ENCODE data around the gene TRAF7. TPM values are rescaled to one million over a fixed set of nuclear protein-coding genes. Genes with fewer than 3 reads are reported as not detected.
"Not testable (repeated sequence)": the region's sequence is repeated elsewhere in the genome, so short reads cannot be mapped to it uniquely, and the experiment has no call there.

TRAF7 gene
- total RNA-seq, 1 donor from 2014 or later: 190 TPM

DNA sequence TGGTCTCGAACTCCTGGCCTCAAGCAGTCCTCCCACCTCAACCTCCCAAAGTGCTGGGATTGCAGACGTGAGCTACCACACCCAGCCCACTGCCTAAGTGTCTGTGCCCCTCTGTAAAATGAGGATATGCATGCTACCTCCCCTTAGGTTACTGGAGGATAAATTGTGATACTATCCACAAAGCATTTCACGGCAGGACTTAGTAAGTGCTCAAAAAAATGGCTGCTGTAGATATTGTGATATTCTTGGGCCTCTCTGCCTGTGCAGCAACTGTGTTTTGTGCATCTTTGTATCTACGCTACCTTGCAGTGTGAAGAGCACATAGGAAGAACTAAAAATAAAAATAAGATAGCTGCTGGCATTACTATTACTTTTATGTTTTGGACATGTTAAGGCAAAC is 42.7 kb downstream of the TRAF7 start:
- DNase-seq (ENCODE audit: low spot score): no peak
- Mint-ChIP-seq H3K4me1 (ENCODE audit: unreplicated experiment) (peaks cover 2% of the 10 kb centered on the region), H3K36me3 (ENCODE audit: low read depth, unreplicated experiment) (peaks cover 4% of the 10 kb centered on the region), H3K9me3 (ENCODE audit: unreplicated experiment) (no peaks in the 10 kb centered on the region), H3K27me3 (ENCODE audit: unreplicated experiment) (peaks cover 19% of the 10 kb centered on the region), H3K4me3 (ENCODE audit: unreplicated experiment) (peak overlapping the region; percentile 74), H3K27ac (ENCODE audit: unreplicated experiment) (no peak overlapping the region)
- TF ChIP-seq, protein P1, sequence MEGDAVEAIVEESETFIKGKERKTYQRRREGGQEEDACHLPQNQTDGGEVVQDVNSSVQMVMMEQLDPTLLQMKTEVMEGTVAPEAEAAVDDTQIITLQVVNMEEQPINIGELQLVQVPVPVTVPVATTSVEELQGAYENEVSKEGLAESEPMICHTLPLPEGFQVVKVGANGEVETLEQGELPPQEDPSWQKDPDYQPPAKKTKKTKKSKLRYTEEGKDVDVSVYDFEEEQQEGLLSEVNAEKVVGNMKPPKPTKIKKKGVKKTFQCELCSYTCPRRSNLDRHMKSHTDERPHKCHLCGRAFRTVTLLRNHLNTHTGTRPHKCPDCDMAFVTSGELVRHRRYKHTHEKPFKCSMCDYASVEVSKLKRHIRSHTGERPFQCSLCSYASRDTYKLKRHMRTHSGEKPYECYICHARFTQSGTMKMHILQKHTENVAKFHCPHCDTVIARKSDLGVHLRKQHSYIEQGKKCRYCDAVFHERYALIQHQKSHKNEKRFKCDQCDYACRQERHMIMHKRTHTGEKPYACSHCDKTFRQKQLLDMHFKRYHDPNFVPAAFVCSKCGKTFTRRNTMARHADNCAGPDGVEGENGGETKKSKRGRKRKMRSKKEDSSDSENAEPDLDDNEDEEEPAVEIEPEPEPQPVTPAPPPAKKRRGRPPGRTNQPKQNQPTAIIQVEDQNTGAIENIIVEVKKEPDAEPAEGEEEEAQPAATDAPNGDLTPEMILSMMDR (IDR thresholded peaks at IDR 0.05; ENCODE audit: unreplicated experiment): no peak

DNA sequence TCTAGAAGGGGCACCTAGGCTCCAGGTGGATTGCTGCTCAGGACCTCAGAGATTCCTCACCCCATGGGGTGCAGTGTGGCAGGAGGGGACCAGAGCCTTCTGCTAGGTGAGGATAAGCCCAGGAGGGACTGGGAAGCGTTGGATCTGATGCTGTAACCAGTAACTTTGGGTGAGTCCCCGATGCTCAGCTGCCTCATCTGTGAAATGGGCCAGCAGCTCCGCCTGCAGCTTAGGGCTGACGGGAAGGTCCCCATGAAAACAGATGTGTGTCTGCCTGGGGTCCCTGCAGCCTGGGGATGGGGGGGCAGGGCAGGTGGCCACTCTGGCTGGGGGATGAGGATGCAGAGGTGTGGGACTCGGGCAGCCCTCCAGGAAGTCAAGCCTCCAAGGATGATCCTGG is 43.5 kb downstream of the TRAF7 start:
- peaks cover 20% of the 10 kb centered on the region for H3K27me3 Mint-ChIP-seq (ENCODE audit: unreplicated experiment)
- no peaks in the 10 kb centered on the region for H3K9me3 Mint-ChIP-seq (ENCODE audit: unreplicated experiment)
- no peak for DNase-seq (ENCODE audit: low spot score)
- peaks cover 2% of the 10 kb centered on the region for H3K4me1 Mint-ChIP-seq (ENCODE audit: unreplicated experiment)
- TF ChIP-seq, protein P1 (IDR thresholded peaks at IDR 0.05; ENCODE audit: unreplicated experiment): no peak
- H3K36me3 Mint-ChIP-seq (ENCODE audit: low read depth, unreplicated experiment): peaks cover 4% of the 10 kb centered on the region
- no peak overlapping the region for H3K27ac Mint-ChIP-seq (ENCODE audit: unreplicated experiment)
- H3K4me3 Mint-ChIP-seq (ENCODE audit: unreplicated experiment): no peak overlapping the region

DNA sequence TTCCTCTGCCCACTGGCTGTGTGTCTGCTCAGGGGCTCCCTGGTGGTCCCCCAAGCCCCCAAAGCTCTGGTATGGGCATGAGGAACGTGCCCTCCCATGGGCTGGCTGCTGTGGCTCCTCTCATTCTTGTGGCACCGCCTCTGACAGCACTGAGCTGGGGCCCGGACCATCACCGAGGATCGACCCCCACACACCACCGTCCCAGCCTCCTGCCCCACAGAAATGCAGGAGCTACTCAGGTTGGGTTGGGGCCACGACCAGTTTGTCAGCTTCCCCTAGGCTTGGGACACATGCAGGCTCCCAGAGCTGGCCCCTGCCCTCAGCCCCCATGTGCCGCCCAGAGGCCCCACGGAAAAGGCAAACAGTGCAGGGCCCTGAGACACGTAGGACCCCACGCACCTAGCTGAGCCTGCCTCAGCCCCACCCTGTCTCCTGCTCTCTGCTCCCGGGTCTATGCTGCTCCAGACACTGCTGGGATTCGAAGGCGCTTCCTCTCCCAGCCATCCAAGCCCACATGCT is 44.1 kb downstream of the TRAF7 start:
- Mint-ChIP-seq H3K36me3 (ENCODE audit: low read depth, unreplicated experiment) (peaks cover 8% of the 10 kb centered on the region), H3K9me3 (ENCODE audit: unreplicated experiment) (no peaks in the 10 kb centered on the region), H3K4me1 (ENCODE audit: unreplicated experiment) (peaks cover 6% of the 10 kb centered on the region), H3K4me3 (ENCODE audit: unreplicated experiment) (no peak overlapping the region), H3K27me3 (ENCODE audit: unreplicated experiment) (peaks cover 20% of the 10 kb centered on the region), H3K27ac (ENCODE audit: unreplicated experiment) (no peak overlapping the region)
- TF ChIP-seq, protein P1 (IDR thresholded peaks at IDR 0.05; ENCODE audit: unreplicated experiment): no peak
- DNase-seq (ENCODE audit: low spot score): no peak

DNA sequence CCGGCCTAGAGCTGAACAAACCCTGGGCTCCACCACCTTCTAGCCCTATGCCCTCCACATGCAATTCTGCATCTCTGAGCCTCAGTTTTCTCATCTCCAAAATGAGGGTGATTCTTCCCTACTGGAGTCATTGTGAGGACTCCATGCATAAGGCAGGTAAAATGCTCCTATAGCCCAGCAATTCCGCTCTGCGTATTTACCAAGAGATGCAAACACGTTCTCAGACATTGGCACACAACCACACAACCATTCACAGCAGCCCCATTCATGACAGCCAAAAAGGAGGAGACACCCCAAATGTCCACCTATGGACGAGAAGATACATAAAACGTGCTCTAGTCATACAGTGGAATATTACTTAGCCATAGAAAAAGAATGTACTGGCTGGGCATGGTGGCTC is 44.7 kb downstream of the TRAF7 start:
- Mint-ChIP-seq H3K9me3 (ENCODE audit: unreplicated experiment) (no peaks in the 10 kb centered on the region), H3K4me3 (ENCODE audit: unreplicated experiment) (peak overlapping the region; percentile 52), H3K36me3 (ENCODE audit: low read depth, unreplicated experiment) (peaks cover 8% of the 10 kb centered on the region), H3K27ac (ENCODE audit: unreplicated experiment) (no peak overlapping the region), H3K4me1 (ENCODE audit: unreplicated experiment) (peaks cover 7% of the 10 kb centered on the region), H3K27me3 (ENCODE audit: unreplicated experiment) (peaks cover 17% of the 10 kb centered on the region)
- TF ChIP-seq, protein P1 (IDR thresholded peaks at IDR 0.05; ENCODE audit: unreplicated experiment): no peak
- DNase-seq (ENCODE audit: low spot score): no peak

DNA sequence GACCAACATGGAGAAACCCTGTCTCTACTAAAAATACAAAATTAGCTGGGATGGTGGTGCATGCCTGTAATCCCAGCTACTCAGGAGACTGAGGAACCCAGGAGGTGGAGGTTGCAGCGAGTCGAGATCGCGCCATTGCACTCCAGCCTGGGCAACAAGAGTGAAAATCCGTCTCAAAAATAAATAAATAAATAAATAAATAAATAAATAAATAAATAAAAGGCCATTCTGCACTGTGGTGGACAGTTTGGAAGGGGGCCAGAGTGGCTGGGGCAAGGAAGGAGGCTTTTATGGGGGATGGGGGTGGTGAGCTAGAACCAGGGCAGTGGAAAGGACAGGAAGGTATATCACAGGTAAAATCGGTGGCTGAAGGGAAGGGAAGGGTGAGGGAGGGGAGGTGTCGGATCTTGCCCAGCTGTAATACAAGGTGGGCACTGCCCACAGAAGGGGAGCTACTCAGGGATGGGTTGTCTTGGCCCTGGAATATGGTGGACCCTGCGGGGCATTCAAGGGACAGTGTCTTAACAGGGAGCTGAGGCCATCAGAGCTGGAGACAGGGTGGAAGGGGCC is 47.6 kb downstream of the TRAF7 start:
- H3K9me3 Mint-ChIP-seq (ENCODE audit: unreplicated experiment); H3K27ac Mint-ChIP-seq (ENCODE audit: unreplicated experiment); H3K4me1 Mint-ChIP-seq (ENCODE audit: unreplicated experiment); DNase-seq (ENCODE audit: low spot score): not testable (repeated sequence)
- Mint-ChIP-seq H3K27me3 (ENCODE audit: unreplicated experiment) (peaks cover 17% of the 10 kb centered on the region), H3K4me3 (ENCODE audit: unreplicated experiment) (peak overlapping the region; percentile 70), H3K36me3 (ENCODE audit: low read depth, unreplicated experiment) (peaks cover 13% of the 10 kb centered on the region)

All from endothelial cell (in vitro differentiated cells).